ENCODE results near the gene MYO5B.

Gene MYO5B

DNA sequence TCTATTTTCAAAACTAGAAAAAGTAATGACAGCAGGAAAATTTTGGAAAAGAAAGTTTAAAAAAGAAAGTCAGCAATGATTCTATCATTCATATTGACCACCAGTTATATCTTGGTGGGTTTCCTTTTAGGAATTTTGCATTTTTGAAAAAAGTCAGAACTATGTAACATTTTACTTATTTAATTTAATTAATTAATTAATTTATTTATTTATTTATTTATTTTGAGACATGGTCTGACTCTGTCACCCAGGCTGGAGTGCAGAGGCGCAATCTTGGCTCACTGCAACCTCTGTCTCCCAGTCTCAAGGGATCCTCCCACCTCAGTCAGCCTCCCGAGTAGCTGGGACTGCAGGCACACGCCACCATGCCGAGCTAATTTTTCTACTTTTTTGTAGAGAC, 231.7 kb downstream of the MYO5B start:
- no peak for DNase-seq

GRCh38 chr18:49961271-49961670, 233.7 kb downstream of the MYO5B start:
- DNase-seq: no peak

DNA sequence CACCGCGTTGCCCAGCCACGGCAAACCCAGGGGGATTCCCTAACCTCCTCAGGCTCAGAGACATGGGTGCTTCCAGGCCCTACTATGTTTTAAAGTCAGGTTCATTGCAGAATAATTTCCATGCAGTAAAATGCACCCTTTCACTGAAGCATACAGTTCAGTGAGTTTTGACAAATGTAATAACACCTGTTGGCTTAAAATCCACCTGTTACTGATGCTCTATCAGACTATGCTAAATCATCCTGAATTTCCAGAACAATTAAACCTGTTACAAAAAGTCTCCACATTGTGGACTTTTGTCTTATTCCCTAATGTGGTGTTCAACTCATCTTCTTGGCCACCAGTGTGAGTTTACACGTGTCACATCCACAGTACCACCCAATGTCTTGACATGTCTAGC, 234.6 kb downstream of the MYO5B start:
- DNase-seq: no peak

- DNase-seq: no peak
Measured at GRCh38 chr18:49959176-49959575, 235.8 kb downstream of the MYO5B start.

DNA sequence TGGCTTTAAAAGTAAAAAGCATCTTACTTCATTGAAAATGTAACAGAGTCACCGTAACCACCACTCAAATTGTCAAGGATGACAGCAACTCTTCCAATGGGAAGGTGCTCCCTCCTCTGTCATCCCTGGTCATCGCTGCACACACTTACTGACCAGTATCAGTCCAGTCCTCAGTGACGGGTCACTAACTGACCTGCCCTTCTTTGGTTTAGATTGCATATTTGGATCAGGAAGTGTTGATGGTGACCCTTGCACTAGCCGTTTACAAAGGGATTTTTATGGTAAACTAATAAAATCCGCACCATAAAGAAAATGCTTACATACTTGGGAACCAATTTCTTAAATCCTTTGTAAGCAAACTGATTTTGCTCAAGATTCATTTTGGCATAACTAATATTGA, 239.7 kb downstream of the MYO5B start:
- DNase-seq: no peak

GRCh38 chr18:49953391-49953790, 241.6 kb downstream of the MYO5B start:
- DNase-seq: no peak

- peak; percentile 4 for DNase-seq
Measured at GRCh38 chr18:49949951-49950395, 245.0 kb downstream of the MYO5B start.

DNA sequence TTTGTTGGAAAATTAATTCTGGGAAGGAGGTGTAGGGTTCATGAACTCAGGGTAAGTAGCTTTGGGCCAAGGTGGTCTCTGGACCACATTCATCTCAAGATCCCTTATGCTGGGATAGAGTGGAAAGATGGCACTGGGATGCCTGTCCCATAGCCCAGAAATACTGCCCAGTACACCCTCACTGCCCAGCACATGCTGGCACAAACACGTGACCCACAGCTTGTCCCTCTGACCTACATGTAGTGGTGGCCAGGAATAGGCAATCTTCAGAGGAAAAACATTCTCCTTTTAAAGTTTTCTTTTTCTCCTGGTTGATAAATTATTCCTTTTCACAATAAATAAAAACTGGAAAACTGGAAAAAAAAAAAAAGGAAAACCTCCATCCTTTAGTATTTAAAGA, 246.0 kb downstream of the MYO5B start:
- DNase-seq: no peak

GRCh38 chr18:49944663-49945062, 250.3 kb downstream of the MYO5B start:
- no peak for DNase-seq

DNA sequence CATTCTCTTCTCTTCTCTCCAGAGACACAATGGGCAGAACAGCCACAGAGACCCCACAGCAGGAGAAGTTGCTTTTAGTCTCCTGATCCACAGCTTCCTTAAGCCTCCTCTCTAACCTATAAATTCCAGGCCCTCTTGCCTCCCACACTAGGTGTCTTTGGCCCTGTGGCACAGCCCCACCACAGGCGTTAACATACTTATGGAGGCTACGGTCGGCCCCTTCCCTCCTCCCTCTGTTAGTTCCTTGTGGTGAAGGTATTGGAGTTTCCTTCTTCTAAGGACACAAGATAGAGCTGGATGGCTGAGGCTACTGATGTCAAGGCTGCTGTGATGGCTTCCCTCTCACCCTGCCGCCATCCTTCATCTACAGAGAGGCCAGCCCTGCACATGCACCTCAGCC, 258.1 kb downstream of the MYO5B start:
- no peak for DNase-seq

DNA sequence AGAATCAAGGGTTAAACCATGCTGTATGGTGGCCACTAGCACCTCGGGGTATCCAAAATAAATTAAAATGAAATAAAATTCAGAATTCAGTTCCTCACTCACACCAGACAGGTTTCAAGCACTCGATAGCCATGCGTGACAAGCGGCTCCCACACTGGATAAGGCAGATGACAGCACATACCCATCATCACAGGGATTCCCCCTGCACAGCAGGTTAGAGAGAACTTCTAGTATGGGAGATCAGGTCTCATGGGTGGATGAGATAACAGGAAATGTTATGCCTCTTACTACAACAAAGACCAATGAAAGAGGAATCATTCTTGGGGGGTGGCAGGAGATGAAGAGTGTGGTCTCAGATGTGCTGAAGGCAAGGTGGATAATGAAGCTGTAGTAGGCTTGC, 259.7 kb downstream of the MYO5B start:
- DNase-seq: no peak

GRCh38 chr18:49934457-49934856, 260.5 kb downstream of the MYO5B start:
- DNase-seq: no peak

DNA sequence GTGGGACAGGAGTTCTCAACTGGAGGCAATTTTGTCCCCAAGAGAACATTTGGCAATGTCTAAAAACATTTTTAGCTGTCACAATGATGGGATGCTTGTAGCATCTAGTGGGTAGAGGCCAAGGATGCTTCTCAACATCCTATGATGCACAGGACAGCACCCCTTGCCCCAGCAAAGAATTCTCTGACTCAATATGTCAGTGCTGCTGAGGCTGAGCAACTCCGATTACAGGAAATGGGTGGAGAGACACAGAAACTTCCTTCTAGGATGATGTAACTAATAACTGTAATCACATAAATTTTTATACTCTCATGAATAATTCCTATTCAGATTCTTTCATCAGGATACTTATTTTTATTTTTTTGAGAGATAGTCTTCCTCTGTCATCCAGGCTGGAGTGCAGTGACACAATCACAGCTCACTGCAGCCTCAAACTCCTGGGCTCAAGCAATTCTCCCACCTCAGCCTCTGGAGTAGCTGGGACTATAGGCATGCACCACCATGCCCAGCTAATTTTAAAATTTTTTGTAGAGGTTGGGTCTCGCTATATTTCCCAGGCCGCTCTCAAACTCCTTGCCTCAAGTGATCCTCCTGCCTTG, 261.3 kb downstream of the MYO5B start:
- no peak for DNase-seq

- no peak for DNase-seq
Measured at GRCh38 chr18:49931760-49932159, 263.2 kb downstream of the MYO5B start.

GRCh38 chr18:49931179-49931578, 263.8 kb downstream of the MYO5B start:
- no peak for DNase-seq

GRCh38 chr18:49926106-49926745, 268.7 kb downstream of the MYO5B start:
- no peak for DNase-seq

GRCh38 chr18:49924293-49924983, 270.5 kb downstream of the MYO5B start:
- DNase-seq: no peak

DNA sequence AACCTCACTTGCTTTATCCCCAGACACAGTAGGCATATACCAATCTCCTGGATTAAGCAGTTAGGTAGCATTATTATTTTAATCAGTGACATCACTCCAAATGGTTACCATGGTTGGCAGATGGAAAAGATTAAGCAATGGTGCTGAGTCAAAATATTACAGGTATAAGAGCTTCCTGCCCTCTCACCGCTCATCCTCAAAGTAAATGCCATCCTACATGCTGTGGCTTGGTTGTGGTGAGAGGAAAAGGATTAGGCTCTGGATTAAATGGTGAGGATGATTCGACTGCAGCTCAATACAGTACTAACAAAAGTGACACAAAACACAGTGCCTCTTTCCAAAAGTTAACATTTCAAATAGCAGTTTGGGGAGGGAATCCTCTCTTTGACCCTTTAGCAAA, 272.7 kb downstream of the MYO5B start:
- no peak for DNase-seq

DNA sequence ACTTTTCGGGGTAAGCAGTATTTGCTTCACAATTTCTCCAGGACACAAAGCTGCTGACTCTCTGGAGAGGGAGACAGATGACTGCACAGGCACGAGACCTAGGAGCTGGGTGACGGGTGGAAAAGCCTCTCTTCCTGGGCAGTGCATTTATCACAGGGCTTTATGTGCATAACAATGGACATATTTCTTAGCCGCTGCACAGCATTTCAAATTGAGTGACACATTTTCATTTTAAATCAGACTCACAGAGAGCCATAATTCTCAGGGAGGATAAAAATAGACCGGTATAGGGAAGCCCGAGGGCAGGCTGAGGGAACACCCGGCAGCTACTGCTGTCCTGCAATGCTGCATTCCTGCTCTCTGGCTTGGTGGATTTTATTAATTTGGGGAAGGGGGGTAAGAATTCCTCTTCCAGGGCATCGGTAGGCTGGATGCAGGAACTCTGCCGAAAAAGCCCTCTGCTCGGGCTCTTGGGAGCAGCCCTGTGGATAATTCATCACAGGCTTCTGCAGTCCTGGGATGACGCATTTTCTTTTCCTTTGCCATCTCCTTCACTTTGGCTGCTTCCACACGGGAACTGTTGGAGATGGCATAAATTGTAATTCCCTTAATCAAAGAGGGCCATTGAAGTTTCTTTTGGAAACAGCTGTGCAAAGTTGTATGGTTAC, 273.5 kb downstream of the MYO5B start:
- no peak for DNase-seq

- no peak for DNase-seq
Measured at GRCh38 chr18:49920731-49921130, 274.2 kb downstream of the MYO5B start.

- no peak for DNase-seq
Measured at GRCh38 chr18:49917742-49918141, 277.2 kb downstream of the MYO5B start.

GRCh38 chr18:49915352-49915751, 279.6 kb downstream of the MYO5B start:
- no peak for DNase-seq

DNA sequence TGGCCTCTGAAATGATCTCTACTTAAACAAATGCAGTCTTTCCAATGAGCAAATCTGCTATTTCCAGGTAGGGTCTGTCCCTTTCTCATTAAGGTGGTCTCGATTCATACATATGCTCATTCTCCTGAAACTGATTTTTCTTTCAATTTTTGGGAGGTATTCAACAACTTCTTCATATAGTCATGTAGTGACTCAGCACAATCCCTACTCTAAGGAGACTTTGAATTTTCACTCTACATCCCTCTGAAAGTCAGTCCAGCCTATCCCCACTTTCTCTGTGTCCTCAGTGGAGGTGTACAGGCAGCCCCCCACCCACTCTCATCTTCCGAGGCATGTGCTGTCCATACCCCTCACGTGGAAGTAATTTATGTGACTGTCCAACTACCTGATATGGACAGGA, 281.7 kb downstream of the MYO5B start:
- no peak for DNase-seq

- no peak for DNase-seq
Measured at GRCh38 chr18:49911427-49911826, 283.5 kb downstream of the MYO5B start.

Measured in CD4-positive, alpha-beta T cell treated with Interleukin-17A for 4 hours (primary cell).